Measurements from ENCODE around the gene RNF8. TPM values are rescaled to one million over a fixed set of nuclear protein-coding genes. Genes with fewer than 3 reads are reported as not detected.
A peak's percentile ranks its signal among the peaks of the same experiment; 100 is the strongest.

RNF8 gene
- total RNA-seq, 1 donor from 2014 or later = 20.7 TPM

DNA sequence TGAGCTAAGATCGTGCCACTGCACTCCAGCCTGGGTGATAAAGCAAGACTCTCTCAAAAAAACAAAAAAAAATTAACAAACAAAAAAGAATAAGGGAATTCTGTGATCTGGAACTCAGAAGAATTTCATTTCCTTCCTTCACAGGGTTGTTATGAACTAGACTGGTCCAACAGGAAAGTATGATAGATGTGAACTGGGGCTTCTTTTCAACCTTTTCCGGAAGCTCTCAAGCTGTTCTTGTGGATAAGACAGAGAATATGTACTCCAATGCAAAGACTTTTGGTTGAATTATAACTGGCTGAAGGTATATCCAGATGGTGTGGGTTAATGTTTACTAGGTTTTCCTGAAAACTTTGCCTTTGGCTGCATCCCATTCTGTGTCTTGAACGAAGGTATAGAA is 5.3 kb downstream of the RNF8 start:
- no peak for DNase-seq

DNA sequence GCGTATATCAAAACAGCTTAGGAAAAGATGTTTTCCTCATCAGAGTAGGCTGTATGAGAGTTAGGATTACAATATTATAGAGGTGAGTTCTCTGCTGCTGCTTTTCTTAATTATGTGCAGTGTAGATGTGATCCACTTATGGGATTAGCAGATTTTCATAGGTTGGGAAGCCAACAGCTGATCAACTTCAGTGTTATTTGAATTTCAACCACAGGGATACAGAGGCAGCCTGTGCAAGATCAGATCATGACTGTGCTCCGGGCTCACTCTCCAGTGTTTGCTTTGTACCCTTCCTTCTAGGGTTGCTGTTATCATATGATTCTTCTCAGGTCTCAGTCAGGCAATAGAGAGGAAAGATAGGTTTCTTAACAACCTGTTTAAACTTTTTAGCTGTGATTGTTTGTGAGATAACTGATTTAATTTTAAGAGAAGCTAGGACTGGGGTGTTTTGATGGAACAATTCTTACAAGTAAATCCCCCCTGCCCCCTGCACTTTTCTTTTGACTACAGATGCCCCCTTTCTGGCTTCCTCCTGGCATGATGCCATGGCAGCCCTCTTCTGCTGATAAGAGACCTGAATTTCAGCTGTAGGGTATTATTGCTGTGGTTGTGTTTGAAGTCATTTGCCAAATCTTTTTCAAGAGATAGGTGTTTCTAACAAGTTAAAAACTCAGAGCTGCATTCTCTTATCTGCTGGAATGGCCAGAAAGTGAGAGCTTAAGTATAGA is 8.5 kb downstream of the RNF8 start:
- DNase-seq = no peak

DNA sequence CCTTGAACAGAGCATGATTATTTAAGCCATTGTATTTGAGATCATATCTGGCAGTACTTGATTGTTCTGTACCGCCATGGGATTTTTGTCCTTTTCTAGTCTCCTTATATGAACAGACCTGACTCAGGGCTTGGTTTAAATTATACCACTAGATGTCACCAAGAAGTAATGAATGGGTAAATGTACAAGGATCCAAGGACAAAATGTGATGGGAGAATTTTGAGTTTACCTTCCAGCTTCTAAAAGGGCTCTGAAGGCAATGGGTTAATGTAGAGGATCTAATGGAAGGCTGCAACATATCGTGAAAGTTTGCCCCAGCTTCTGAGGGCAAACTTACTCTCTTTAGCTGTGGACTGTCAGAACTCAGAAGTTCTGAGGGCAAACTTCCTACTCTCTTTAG is 12.0 kb downstream of the RNF8 start:
- peak; percentile 29 for DNase-seq

DNA sequence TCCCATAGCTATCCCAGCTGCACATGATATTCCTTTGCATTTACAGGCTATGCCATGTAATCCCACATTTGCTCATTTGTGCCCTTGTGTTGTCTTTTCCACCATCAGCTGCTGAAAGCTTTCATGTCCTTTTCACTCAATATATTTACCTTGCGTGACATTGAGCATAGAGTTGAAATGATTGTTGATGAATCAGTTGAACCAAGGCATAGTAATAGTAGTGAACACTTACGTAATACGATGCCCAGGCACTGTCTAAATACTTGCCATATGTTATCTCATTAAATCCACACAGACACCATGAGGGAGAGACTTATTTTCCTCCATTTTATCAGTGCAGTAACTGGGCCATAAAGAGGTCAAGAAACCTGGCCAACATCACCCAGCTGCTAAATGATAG is 13.1 kb downstream of the RNF8 start:
- DNase-seq = no peak

DNA sequence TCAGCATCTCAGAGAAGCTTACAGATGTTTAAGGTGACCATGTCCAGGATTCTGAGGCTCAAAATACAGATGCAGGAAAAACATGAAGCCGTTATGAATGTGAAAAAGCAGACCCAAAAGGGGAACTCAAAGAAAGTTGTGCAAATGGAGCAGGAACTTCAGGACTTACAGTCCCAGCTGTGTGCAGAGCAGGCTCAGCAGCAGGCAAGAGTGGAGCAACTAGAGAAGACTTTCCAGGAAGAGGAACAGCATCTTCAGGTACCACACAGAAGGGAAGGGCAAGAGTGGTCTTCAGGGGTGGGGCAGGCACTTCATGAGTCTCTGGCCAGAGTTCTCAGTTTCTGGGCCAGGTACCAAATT is 15.2 kb downstream of the RNF8 start:
- DNase-seq = no peak

DNA sequence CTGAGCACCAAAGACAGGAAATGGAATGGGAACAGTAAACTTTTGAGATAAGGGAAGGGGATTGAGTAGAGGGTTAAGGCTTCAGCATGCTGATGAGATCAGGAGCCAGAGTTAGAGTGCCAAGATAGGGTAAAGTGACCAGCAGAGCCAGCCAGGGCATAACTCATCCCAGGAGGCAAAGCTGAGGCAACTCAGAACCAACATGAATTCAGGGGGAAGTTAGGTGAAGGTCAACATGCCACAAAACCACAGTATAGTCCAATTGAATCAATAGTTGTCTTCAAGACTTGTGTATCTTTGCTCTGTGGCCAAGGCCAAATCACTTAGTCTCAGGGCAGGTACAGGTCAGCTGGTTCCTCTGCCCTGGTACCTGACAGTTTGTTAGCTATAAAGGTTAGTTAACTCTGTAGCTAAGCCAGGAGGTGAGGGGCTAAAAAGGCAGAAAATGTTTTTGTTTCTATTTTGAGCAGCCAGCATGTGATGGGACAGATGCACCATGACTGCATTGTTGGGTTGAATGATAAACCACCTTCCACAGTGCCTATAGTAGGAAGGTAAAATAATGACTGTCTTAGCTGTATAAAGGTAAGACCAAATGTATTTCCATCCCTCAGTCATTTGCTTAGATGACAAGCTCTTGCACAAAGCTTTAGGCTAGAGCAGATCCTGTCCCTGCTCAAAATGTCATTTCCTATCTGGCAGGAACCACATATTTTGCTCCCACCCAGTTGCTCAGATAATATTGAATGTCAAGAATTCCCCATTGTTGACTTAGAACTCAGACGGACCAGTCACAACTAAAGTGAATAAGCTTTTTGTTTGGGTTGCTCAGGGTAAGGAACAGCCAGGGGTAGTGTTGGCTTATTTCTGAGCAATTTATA is 15.8 kb downstream of the RNF8 start:
- no peak for DNase-seq

DNA sequence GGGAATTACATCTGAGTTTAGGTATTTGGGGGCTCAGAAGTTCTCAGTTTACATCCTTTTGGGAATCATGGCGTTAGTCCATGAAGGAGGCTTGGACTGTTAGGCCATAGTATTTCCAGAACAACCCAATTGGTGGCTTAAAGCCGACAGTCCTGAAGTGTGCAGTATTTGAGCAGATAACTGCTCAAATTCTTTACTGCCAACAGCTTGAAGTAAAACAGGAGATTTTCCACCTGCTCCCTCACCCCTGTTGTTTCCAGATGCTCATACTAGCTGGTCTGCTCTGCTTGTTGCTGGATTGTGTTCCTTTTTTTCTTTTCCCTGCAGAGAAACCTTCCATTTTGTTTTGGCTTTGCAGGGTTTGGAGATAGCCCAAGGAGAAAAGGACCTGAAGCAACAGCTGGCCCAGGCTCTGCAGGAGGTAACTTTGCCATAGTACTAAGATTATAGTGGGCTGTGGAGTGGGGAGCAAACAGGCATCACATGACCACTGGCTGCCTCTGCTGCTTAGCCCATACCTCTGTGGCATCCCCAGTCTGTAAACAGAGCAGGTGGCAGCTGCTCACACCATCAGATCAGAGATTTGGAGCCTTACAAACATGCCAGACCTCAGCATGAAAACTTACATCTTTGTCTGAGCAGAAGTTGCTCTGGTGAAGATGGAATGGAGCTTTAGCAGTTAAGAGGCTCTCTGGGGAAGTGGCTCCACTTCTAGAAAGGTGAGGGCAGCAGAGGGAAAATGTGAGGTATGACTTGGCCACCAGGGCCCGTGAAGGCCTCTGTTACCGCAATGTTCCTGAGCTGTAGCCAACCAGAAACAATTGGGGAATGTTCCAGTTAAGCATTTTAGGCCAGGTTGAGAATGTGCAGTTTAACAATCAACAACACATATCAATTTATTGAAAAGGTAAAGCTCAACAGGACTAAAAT is 17.6 kb downstream of the RNF8 start:
- DNase-seq = peak; percentile 80

DNA sequence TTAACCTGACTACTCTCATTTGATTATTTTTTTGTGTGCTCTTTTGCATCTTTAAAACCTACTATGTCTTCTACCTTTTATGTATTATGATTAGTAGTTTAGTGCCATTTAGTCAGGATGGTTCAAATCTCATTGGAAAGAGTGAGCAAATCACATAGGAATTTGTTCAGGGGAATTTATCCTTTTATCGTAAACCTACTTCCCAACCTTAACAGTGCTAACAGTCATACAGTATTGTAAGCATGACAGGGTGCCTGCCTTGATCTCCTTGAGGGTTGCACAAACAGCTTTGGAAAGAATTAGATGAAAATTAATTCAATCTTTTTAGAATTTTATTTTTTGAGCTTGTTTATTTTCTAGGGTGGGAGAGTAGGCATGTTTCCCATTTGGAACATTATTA is 18.3 kb downstream of the RNF8 start:
- no peak for DNase-seq

DNA sequence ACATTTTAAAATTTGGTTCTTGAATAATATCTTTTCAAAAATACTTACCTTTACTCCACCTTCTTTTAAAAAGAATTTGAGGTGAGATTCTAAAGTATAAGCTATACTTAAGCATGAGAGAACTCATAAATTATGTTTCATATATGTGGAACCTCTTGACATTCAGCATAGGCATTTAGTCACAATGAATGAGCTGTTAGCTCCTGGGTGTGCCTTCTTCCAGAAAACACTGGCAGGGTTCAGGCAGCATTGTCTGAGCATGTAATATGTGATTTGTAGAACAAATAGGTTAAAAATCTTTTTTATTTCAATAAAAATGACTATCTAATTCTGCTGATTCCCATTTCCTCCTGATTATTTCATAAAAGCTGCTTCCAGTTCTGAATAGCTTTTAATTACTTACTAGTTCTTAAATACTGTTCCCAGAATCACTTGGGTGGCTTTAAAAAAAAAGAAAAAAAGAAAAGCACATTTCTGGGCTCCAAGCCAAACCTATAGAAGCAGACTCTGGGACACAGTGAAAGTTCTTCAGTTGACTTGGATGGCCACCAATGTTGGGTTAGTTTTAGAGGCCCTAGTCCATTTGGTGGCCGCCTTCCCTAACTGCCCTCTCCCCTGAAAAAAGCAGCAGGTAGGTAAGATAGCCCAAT is 20.2 kb downstream of the RNF8 start:
- peak; percentile 41 for DNase-seq

DNA sequence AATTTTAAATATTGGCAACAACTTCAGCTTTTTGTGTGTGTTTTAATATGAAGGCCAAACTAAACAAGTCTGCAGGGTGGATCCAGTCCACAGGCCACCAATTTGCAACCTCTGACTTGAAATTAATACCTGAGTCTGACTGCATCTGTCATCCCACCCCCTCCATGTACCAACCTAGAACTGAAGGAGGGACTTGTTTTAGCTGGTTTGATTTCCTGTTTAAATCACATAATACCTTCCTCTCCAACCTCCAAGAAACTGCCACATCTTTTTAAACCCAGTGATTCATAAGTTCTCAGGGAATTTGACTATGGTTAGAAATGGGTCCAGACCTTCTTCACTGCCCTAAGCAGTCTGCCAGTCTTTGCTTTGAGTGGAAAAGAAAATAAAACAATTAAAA is 21.6 kb downstream of the RNF8 start:
- no peak for DNase-seq

DNA sequence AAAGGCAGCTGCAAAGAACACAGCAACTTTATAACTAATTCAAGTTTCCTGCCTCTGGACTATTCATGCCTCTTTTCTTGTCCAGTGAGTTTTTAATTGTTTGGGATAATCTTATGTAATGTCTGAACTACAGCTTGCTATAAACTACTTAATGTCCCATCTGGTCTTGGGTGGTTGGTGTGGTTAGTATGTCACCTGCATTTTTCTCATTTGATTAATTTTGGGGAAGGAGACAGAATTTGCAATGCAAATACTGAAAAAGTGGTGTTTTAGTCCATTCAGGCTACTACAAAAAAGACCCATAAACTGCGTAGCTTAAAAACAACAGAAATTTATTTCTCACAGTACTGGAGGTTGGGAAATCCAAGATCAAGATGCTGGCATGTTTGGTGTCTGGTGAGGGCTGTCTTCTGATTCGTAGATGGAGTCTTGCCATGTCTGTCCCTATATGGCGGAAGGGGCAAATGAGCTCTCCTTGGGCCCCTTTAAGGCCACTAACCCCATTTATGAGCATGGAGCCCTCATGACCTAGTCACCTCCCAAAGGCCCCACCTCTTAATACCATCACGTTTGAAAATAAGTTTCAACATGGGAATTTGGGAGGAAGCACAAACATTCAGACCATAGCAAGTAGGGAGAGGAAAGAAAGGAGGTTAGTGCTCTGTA is 22.4 kb downstream of the RNF8 start:
- DNase-seq = no peak

DNA sequence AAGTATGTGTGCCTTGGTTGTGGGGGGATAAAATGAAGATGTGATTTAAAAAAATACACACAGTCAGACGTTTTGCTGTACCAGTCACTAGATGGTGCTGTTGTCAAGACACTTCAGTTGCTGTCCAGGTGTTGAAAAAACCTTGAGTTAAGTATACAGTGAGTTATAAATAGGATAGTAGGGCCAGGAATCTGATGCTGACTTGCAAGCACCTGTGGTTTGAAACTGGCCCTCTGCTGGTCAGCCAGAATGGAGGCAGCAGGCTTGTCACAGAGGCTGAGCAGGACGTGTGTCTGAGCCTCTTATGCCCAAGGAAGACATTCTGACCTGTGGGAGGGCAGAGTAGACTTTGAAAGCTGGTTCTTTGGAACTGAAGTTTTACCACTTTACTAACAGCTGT is 27.8 kb downstream of the RNF8 start:
- peak; percentile 70 for DNase-seq

DNA sequence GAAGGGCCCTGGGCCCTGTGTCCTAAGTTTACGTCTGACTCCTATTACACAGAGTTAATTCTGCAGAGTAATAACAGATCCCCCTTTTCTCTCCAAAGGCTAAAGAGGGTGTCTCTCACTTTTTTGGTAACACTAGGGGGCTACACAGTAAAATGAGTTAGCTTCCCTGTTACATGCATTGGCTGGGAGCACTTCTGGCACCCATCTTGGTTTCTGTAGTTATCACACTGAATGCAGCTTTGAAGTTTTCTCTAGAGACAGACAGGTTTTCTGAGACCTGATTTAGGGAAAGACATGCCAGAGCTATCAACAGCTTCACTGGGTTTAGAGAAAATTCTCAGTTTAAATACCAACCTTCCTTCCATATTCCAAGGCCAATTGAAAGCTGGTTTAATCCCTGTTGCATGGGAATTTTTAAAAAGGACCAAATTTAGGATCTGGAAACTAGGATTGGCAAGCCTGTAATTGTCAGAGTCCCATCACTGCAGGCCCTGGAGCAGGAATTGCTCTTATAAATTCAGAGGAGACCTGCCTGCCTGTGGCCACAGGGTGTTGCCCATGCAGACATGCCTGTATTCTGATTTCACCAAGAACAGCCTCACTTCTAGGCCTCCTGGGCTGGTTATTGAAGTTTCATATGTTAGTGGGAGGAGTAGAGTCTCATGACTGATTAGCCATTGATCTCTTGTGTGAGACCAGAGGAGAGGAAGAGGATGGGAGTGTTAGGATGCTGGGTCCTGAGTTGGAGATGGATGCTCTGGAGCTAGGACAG is 29.4 kb downstream of the RNF8 start:
- DNase-seq = no peak

DNA sequence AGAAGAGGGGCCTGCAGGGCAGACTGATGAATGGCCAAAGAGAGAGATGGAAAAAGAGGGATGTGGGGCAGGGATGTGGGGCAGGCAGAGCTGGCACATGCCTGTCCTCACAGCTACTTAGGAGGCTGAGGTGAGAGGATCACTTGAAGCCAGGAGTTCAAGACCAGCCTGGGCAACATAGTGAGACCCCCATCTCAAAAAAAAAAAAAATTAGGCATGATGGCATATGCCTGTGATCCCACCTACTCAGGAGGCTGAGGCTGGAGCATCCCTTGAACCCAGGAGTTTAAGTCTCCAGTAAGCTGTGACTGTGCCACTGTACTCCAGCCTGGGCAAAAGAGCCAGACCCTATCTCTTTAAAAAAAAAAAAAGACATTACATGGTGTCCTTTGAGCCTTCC is 34.8 kb downstream of the RNF8 start:
- DNase-seq = no peak

DNA sequence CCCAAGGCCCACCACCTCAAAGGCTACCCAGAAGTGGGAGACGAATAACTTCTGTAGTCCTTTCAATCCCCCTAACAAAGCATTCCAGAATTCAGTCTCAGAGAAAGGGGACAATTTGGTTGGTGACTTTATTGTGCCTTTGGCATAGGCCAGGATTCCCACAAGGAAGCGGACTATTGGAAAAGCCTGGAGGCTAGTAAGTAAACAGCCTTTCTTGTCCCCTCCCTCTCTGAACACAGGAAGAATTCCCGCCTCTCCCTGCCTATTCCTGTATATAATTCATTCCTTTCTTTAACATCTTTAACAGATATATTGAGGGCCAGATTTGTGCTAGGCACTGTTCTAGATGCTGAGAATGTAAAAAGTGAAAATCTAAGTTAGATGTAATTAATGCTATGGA is 36.1 kb downstream of the RNF8 start:
- DNase-seq = no peak

DNA sequence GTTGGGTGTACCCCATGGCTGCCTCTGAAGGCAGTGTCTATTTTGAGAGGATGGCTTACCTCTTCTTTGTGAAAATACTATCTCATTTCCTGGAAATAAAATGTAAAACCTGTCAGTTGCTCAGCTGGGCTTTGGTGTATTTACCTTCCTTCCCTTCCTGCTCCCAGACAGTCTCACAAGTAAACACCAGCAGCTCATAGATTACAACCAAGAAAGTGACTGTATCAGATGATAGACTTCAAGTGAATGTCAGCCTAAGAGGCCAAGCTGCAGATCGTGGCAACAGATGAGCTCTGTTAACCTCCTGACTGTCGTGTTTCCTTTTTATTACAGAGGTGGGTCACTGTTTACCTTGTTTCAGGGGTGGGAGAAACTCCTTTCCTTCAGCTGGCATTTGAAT is 37.3 kb downstream of the RNF8 start:
- no peak for DNase-seq

DNA sequence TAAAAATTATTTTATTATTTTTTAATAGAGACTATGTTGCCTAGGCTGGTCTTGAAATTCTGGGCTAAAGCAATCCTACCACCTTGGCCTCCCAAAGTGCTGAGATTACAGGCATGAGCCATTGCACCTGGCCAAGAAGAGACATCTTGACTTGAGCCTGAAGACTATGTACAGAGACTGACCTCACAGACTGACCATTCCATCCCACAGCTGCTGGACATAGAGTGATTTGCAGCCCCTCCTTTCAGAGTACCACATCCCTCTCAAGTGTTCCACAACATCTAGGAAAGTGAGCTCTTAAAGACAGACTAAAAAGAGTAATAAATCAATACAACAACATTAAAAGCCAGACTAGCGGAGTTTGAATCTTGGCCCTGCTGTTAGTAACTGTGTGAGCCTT is 39.0 kb downstream of the RNF8 start:
- no peak for DNase-seq

DNA sequence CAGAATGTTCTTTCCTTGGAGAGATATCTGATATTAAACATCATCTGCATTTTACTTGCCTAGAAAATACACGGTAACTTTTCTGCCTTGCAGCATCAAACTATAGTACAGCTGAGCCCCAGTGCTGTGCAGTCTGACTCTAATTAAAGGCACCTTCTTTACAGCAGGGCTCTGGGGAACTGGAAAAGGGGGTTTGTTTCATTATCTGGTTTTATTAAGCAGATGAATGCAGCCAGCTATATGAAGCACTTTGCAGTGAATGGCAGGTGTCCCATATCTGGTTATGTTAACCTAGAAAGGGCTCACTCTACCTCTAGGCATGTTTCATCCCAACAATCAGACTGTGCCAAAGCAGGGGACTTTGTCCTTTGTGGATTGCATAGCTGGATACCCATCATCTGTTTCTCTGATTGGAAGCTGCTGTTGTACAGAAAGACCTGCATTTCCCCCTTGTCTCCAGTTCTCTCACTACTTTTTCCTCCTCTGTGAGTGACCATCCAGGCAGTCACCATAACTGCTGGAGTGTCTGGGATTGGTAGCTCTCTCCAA is 39.7 kb downstream of the RNF8 start:
- DNase-seq = no peak

DNA sequence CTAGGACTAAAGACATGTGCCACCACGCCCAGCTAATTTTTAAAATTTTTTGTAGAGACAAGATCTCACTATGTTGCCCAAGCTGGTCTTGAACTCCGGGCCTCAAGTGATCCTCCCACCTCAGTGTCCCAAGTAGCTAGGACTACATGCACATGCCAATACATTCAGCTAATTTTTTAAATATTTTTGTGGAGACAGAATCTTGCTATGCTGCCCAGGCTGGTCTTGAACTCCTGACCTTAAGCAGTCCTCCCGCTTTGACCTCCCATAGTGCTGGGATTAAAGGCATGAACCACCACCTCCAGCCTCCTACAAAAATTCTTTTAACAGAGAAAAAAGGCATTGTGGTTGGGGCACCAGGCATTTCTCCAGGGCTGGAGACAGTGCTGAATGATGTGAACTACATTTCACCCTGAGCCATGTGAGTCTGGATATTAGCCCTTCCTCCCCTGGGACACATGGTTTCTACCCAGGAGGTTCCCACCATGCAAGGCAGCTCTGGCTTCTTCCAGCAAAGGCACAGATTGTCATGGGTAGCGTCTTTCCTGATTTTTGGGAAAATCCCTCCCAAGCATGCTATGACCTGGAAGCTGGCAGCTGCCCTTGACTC is 42.9 kb downstream of the RNF8 start:
- DNase-seq = no peak

DNA sequence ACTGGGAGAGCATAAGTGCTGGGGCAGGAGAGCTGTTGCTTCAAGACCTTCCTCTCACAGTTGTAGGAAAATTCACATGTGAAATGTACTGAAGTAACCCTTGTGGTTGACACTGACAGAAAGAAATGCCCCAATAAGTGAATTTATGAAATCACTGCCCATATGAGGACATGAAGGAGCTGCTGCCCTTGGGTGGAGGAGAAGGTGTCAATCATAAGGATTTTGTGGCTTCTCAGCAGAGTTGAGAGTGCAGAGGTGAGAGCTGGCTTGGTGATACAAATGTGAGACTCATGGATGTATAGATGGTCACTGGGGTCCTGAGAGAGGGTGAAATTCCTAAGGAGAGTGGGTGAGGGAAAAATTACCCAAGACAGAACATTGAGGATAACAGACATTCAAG is 45.3 kb downstream of the RNF8 start:
- DNase-seq = no peak
